GOT3 (cell line): Measurements from ENCODE around the gene PCK1.

Experiments
- DNase-seq: peaks from one replicate; lab custom pipeline; 2025; ENCODE audit warnings: mixed read lengths; lab: John Stamatoyannopoulos, UW

PCK1 gene

DNA sequence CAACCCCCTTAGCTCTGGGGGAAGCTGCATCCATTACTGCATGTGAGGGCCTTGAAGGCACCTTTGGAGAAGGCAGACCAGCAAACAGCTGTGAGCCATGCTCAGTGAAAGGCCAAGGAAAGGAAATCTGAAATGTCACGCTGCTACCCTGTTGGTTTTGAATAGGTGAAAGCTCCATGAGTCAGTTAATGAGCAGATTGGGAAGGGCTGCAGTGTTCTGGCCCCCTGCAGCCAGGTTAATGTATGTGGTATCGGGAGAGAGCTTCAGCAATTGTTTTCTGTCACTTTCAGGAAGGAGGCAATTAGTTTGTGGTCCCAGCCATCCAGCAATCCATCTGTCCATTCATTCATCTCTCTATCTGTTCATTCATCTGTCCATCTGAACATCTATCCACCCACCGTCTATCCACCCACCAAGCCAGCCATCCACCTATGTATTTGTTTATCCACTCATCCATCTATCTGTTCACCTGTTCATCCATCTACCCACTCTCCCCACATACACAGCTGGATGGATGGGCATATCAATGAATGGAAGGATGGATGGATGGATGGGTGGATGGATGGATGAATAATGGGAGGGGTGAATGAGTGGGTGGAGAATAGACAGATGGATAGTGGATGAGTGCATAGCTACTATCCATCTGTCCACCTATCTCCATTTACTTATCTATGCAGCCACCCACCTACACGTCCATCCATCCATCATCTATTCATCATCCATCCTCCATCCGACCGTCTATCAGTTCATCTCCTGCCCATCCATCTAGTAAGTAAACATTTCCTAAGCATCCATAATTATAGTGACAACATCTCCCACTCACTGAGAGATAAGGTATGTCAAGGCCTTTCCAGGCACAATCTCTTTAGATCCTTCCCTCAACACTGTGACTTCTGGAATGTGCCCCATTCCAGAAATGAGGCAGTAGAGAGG lies 16.0 kb downstream of the PCK1 start:
- no peak for DNase-seq

DNA sequence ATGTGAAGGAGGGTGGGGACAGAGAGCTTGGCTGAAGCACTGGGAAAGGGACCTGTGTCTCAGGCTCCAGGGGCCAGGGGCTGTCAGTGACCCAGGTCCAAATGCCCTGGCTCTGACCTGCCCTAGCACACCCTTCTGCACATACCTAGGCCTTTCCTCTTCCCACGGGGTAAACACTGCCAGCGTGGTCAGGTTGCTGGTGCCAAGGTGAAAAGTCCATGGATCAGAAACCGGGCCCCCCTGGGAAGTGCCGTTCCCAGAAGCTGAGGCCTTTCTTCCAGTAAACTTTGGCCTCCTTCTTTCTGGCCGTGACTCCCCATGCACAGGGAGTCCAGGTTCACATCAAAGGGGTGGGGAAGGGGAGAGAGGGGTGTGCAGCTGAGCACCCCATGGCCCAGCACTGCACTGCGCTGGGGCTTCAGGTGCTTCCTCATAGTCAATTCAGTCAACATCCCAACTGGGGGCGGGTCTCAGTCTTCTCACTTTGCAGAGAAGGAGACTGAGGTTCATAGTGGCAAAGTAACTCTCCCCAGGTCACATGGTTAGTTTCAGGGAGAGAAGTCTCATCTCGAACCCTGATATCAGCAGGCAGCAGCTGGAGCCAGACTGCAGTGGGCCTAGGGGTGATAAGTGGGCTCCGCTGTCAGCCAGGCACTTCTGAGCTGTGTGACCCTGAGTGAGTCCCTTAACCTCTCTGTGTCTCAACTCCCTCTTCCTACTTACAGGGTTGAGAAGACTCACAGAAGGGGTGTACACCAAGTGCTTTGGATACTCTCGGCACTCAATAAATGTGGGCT lies 17.0 kb downstream of the PCK1 start:
- DNase-seq, result no peak

DNA sequence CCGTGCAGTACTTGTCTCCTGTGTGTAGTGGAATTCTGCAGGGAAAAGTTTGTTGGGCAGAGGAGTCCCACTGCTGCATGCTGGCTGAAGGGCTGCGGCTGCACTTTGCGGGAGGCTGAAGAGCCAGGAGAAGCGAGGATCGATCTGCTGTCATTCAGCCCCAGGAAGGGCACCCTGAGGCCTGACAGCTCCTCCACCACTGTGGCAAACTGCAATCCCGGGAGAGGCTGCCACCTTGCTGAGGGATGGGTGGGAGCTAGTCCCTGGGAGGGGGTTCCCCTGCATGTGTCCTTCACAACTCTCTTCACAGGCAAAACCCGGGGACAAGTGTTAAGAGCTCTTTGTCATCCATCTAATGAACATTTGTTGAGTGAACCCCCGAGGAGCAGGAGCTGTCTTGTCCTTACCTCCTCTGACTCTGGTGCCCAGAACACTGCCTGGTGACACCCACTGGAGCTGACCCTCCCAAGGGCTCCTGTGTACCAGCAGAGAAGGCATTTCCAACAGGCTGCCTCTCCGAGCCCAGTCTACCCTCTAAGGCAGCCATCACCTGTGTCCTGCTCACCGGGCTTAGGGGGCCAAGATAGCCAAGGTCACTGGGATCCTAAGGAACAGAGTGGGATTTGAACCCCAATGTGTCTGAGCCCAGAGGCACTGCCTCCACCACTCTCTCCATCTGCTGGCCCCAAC lies 17.7 kb downstream of the PCK1 start:
- no peak for DNase-seq

DNA sequence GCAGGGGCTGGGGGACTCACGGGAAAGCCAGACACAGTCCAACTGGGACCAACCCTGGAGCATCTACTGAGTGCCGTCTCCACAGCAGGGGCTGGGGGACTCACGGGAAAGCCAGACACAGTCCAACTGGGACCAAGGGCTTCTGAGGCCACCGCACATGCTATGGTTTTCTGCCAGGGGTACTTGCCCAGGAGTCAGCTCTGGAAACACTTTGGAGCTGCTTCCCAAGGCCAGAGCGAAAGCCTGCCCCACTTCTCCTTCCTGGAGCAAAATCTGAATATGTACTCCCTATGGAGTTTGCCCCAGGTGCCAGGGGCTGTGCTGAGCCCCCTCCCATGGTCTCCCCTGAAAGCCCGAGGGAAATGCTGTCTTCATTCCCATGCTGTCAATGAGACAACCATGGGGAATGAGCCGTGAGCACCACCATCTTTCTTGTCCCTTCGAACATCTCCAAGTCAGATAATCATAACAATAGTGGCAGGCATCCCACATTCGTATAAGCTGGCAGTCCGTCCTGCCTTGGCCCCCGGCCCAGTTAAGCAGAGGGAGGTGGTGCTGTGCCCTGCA lies 18.5 kb downstream of the PCK1 start:
- no peak for DNase-seq

DNA sequence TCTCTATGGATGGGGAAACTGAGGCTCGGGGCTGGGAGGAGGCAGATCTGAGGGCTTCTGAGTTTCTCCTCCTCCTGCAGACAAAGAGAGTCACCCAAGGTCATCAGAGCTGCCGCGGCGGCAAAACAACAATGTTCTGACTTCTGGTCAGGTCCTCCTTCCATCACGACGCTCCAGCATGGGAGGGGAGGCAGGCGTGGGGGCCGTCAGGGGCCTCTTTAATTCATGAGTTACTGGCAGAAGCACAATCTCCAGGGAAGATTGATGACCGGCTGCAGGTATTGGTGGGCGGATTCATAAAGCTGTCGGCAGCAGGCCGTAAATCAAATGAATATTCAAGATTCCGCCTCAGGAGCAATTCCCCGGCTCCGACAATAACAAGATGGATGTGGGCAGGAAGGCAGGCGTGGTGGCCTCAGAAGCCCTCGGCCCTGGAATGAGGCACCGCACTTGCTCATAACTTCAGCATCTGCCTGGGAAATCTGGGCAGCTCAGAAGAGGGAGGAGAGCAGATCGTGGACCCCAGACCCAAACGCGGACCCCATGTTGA lies 19.1 kb downstream of the PCK1 start:
- DNase-seq, result no peak

DNA sequence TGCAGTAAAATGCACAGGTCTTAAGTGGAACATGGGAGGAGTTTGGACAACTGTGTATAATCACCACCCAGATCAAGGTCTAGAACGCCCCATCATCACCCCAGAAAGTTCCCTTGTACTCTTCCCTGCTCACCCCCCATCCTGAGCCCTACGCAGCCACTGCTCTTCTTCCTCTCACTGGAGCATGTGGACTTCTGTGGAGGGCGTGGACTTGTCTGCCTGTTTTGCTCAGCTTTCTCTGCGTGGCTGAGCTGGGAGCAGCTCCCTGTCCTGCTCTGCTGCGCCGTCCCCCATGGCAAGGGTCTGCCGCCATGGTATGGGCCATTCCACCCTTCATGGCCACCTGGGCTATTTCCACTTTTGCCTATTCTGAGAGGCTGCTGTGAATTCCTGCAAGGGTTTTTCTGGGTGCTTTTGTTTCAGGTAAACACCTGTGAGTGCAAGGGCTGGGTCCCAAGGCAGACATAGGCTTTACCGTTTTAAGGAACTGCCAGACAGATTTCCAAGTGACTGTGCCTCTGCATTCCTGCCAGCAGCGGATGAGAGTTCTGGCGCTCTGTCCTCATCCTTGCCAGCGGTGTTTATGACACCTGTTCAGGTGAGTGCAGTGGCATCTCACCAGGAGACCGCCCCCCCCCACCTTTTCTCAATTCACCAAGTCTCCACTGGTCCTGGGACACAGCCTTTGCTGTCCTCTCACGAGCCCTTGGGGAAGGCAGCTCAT lies 19.7 kb downstream of the PCK1 start:
- no peak for DNase-seq

DNA sequence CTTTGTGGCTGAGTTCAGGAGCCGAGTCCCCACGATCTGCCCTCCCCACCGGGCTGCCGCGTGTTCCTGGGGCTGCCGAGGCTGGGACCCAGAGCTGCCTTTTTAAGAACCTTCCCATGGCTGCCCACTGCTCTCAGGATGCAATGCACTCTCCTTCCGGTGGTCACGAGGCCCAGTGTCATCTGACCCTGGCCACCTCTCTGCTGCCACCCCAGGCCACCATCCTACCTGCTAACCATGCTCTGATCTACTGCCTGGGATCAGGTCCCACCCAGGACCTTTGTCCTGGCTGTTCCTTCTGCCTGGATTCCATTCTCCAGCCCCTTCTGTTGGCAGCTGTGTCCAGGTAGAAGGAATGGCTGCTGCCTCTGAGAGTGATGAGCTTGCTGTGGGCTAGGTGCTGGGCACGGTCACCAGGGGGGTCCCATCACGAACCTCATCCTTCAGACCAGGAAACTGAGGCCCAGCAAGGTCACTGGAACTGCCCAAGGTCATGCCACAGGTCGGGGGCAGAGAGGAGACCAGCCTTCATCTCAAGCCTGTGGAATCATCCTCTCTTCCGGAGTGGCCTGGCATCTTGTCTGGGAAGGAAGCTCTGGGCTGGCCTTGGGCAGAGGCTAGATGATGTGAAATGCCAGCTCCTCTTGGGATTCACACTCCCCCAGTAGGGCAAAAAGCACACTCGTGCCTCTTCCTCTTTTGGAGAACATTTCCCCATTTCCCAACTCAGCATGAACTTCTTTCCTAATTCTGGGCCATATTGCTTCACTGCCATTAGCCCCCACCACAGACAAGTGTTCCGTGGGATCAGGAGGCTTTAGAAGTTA lies 20.5 kb downstream of the PCK1 start:
- no peak for DNase-seq

DNA sequence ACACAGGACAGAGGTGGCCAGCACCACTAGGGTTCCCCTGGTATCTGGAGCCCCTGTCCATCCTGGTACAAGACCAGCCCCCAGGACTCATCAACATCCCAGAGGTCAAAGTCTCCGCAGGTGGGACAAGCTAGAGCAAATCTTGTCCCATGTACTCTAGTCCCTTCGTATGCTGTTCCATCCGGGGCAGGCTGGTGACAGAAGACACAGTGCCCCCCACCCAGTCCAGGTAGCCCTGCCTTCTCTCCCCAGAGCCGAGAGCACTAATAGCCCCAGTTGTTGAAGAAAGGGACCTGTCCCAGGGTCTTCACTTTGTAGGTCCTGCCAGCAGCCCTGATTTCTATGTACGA lies 21.1 kb downstream of the PCK1 start:
- DNase-seq, result no peak

DNA sequence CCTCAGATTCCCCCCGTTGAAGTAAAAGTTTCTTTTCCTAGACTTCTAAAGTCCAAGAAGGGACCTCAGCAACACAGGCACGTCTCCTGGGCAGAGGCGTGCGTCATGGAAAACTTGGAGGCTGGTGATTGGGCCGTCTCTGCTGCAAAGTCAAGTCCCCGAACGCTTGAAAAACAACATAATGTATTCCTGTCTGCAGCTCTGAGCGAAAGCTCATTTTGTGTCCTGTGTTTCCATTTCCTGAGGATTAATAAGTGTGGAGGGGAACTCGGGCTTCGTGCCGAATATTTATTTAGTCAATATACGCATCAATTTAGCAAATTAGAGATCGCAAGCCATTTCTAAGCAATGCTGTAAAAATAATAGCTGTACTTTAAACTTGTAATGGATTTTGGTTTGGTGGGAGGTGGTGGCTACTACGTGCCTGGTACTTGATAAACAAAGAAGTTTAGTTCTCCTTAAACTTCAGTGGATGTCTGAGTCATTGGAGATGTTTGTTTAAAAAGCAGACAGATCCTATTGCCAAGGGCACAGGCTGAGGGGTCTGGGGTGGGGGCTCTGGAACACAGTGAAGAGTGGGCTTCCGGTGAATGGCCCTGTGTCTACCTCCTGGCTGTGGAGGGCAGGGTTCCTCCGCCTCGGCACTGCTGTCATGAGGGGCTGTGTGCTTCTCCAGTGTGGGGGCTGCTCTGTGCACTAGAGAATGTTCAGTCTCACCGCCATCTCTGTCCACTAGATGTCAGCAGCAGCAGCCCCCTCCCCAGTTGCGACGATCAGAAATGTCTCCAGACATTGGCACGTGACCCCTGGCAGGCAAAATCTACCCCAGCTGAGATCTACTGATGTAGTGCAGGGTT lies 21.8 kb downstream of the PCK1 start:
- DNase-seq, result no peak

DNA sequence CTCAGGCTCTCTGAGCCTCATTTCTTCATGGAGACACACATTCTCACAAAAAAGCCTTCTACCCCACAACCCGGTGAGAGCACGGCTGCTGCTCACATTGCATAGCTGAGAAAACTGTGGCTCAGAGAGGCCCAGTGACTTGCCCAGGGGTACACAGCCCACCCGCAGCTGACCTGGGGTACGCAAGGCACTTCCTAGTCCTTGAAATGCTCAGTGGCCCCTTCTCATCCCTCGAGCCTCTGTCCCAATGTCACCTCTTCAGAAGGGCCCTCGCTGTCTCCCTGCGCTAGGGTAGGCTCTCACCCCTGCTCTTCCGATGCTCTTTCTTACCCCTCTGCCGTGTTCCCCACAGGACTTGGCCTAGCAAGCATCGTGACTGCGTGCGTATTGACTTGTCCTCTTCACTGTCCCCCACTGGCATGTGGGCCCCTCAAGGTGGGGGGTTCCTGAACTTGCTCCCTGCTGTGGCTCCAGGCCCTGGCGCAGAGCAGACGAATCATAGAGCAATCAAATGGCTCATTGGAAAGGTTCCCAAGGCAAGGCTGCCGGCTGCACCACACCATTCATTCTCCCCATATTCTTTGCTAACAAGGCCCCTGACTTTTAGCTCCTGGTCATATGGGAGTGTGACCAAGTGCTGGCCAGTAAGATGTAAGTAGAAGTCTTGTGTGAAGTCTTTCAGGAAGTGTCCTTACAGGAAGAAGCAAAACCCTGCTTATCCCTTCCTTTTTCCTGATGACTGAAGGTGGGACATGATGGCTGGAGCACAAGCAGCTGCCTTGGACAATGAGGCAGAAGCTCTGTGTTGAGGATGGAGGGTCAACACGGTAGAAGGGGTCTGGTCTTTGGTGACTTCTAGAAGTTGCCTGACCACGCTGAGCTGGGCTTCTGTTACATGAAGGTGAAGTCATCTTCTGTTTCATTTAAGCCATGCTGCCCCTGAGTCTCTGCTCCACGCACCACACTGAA lies 22.7 kb downstream of the PCK1 start:
- DNase-seq, result no peak

DNA sequence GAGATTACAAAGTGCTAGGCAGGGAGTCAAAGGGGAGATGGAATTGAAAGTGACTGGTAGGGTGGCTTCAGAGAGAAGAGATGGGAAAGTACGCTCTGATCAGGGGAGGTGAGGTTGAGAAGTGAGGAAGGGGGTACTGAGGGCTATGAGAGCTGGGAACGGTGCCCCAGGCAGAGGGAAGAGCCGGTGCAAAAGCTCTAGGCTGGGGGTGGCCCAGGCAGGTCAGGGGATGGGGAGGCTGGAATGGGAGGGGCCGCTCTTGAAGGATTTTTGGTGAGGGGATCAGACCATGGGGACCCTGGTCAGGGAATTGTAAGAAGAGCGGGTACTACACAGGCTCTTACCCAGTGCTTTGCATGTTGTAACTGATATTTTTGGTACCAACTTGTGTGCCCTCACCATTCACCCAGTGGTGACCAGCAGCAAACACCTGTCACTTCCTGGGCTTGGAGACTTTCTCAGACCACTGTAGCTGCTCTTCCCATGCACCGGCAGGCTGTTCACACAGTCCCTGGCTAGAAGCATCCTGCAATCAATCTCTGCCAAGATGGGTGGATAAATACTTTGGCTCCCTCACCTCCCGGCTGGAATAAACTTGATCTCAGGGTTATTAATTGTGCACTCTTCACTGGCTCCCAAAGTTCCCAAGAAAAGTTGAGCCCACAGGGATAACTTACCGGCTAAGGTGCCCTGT lies 24.0 kb downstream of the PCK1 start:
- DNase-seq, result no peak

DNA sequence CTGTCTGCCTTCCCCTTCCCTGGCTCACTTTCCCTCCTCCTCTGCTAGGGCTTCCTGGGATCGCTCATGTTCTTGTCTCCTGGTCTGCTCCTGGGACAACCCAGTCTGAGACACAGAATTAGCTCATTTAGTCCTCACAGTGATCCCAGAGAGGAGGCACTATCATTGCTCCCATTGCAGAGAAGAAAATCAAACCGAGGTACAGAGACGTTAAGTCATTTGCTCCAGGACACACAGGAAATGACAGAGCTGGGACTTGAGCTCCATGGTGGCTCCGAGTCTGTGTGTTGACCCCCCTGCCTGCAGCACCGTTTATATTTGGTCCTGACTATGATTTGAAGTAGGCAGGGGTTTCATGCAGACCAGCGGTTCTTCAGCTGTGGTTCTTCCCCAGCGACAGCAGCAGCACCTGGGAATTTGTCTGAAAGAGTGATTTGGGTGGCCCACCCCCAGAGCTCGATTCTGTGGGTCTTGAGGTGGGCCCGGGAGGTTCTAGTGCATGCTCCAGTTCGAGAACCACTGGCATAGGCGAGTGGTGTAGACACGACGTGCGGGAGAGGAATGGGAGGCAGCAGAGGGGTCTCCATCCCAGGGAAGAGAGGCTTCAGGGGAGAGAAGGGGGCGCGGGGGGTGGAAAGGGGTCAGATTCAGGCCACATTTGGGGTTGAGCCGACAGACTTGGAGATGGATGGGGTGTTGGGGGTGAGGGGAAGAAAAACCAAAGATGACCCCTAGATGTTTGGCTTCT lies 24.7 kb downstream of the PCK1 start:
- no peak for DNase-seq

DNA sequence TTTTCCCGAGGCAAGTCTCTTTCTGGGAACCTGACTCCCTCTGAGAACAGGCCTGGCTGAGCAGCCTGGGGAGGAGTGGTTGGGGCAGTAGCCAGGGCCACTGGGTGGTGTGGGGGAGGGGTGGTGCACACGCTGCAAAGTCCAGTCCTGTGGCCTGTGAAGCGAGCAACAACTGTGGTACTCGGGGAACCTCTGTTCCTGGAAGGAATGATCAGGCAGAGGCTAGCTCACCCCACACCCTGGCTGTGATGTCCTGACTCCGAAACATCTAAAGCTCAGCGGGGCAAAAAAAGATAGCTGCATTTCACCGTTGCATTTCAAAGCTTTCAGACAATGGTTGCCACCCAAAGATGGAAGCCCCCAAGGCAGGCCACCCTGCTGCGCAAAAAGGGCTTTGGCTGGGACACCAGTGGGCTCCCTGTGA lies 25.5 kb downstream of the PCK1 start:
- DNase-seq, result no peak

DNA sequence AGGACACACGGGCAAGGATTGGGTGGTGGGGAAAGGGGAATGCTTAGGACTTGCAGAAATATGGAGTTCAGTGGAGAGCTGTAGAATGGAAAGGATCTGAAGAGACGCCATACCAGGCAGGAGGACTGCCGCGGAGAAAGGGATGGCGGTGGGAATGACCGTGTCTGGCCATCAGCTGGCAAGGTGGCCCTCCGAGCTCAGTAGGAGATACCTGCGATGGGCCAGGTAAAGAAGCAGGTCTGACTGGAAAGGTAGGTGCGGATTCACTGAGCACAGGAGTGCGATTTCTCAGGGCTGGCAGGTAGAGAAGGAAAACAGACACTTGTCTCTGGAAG lies 26.0 kb downstream of the PCK1 start:
- DNase-seq, result no peak

DNA sequence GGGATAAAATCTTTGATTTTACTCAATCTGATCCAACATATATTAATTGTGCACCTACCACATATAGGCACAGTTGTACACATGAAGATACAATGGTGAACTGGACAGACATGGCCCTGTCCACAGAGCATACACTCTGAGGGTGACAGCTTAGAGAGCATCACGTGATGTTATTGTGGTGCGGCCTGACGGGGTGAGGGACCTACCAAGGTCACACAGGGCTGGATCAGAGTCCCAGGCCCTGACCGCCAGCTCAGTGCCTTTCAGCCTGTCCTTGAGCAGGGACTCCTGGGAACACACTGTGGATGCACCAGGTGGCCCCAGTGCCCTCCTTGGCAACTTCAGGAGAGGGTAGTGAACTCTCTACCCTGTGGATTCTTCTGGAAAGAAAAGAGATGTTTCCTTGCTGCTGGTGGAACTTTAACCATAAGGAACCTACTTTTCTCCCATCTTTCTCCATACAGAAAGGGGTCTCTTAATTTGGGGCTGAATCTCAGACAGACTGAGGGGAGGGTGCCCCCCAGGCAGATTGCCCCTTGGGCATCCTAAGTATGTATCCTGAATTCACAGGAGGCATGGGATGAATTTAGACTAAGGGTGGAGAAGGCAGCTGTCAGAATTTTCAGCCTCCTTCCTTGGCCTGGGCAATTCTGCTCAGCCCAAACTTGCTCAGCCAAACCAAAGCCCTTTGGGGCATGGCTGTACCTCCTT lies 26.5 kb downstream of the PCK1 start:
- no peak for DNase-seq

DNA sequence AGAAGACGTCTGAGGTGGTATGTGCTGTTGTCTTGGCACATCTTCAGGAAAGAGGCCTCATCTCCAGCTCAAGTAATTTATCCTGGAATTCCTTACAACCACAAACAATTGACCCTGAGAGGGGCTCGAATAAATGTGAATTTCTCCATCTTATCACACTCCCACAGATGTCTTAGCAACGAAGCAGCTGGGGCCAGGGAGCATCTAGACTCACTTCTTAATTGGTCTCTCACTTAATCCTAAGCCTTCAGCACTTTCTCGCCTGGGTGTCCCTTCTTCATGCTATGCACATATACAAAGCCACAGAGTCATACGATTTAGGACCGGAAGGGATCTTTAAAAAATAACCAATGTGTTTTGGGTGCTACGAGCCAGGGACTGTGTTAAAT lies 27.1 kb downstream of the PCK1 start:
- DNase-seq, result no peak
